Smooth muscle cell of the brain vasculature (primary cell): ENCODE results near the gene TNNI3K.

Experiments
- DNase-seq: peaks from one replicate; pipeline ENCODE4 v3.0.0-alpha.2; 2012; ENCODE audit warnings: low read depth, low spot score

The TNNI3K gene

GRCh38 chr1:74434321-74434720, 199.1 kb downstream of the TNNI3K start:
- DNase-seq: no peak

- no peak for DNase-seq
Observed at GRCh38 chr1:74436078-74436477, 200.9 kb downstream of the TNNI3K start.

DNA sequence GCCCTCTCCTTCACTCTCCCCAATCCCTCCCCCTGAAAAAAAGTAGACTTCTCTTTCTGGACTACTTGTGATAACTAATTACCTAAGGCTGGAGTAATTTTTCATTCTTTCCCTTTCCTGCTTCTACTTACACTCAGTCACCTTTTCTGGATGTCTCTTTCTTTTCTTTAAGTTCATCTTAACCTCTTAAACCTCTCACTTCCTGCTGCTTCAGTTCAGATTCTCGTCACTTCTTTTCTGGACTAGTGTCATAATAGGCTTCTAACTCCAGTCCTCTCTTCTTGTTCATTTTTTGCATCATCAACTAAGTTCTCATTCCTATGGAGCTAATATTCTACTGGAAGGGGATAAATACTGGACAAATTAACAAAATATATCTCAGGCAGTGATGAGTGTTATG, 201.8 kb downstream of the TNNI3K start:
- DNase-seq: no peak

- DNase-seq: no peak
Observed at GRCh38 chr1:74452035-74452434, 216.8 kb downstream of the TNNI3K start.

- no peak for DNase-seq
Observed at GRCh38 chr1:74453277-74453676, 218.1 kb downstream of the TNNI3K start.

DNA sequence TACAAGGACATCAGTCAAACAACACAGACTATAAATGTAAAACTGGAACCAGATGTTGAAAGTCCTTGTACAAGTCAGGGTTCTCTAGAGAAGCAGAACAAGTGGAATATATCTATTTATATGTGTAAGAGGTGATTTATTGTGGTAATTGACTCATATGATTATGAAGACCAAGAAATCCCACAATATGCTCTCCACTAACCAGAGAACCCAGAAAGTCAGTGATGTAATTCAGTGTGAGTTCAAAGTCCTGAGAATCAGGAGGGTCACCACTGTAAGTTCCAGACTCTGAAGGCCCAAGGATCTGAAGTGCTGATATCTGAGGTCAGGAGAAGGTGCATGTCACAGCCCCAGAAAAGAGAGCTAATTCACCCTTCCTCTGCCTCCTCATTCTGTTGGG, 220.2 kb downstream of the TNNI3K start:
- DNase-seq: no peak

DNA sequence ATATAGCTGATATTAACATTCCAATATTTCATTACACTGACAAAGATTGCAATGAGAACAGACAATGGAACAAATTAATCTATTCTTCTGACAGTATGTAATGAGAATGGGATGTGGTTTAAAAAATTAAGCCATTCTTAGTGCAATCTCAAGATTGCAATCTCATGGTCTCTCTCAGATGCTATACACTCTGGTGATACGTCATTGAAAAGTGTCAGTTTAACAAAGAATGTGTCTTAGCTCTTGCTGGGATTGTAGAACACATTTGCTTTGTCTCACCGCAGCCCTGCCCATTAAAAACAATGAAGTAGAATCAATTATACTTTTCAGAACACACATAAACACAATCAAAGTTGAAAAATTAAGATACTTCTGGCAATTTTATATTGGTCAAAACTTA, 222.1 kb downstream of the TNNI3K start:
- DNase-seq: no peak

- DNase-seq: no peak
Observed at GRCh38 chr1:74463333-74463988, 228.3 kb downstream of the TNNI3K start.

DNA sequence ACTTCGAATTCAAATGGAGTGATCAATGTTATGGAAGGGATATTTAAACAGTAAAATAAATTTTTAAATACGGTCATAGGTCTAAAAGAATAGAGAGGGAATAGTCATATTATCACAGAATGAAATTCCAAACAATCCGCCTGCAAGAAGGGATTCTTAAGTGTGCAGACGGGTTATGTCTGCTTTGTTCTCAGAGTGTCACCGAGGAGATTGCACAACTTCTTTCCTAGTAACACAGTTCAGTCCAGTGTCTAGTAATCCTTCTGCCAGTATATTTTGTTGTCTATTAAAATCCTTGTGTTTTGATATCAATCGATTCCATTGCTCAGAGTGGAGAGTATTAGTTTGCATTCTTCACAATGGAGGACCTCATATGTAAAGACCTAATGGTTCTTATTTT, 228.8 kb downstream of the TNNI3K start:
- DNase-seq: no peak

- DNase-seq: no peak
Observed at GRCh38 chr1:74465193-74465681, 230.1 kb downstream of the TNNI3K start.

GRCh38 chr1:74467786-74468377, 232.7 kb downstream of the TNNI3K start:
- no peak for DNase-seq

- peak; percentile 1 for DNase-seq
Observed at GRCh38 chr1:74468982-74469603, 233.9 kb downstream of the TNNI3K start.

DNA sequence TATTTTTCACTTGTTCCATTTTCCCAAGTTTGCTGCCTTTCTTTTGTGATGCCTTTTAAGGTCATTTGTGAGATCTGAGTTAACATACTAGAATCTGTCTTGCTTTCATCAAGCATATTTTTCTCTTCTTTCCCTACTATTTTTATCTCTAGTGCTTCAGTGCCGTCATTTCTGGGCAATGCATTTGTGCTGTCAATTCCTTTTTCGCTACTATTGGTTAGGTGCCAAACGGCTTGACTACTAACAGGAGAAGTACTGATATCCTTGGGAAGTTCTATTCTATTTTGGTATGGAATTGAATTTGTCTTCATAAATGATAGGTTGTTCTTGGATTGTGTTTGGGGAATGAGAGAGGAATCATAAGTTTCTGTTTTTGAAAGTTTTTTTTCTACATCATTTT, 235.1 kb downstream of the TNNI3K start:
- DNase-seq: no peak

GRCh38 chr1:74470936-74471335, 235.7 kb downstream of the TNNI3K start:
- no peak for DNase-seq

GRCh38 chr1:74471470-74471869, 236.3 kb downstream of the TNNI3K start:
- no peak for DNase-seq

- DNase-seq: no peak
Observed at GRCh38 chr1:74474585-74474984, 239.4 kb downstream of the TNNI3K start.

GRCh38 chr1:74478979-74479378, 243.8 kb downstream of the TNNI3K start:
- DNase-seq: no peak

- DNase-seq: no peak
Observed at GRCh38 chr1:74480068-74480467, 244.9 kb downstream of the TNNI3K start.

- DNase-seq: no peak
Observed at GRCh38 chr1:74481607-74482006, 246.4 kb downstream of the TNNI3K start.

- DNase-seq: no peak
Observed at GRCh38 chr1:74485622-74486021, 250.4 kb downstream of the TNNI3K start.

- no peak for DNase-seq
Observed at GRCh38 chr1:74486036-74486435, 250.8 kb downstream of the TNNI3K start.

- no peak for DNase-seq
Observed at GRCh38 chr1:74496669-74497068, 261.5 kb downstream of the TNNI3K start.

- DNase-seq: no peak
Observed at GRCh38 chr1:74498901-74499300, 263.7 kb downstream of the TNNI3K start.
